Right lobe of liver (tissue), 6 donors: ENCODE measurements around the gene TUBAL3. TPM values are rescaled to one million over a fixed set of nuclear protein-coding genes. Genes with fewer than 3 reads are reported as not detected.

ENCODE experiments used
- ATAC-seq, 4 donors: fragments of 200-7000 bp; cut with Tn5 transposase; one replicate each; pipeline ENCODE4 v1.9.1; 2020; ENCODE audit warnings: mild to moderate bottlenecking in 4 of 4, moderate library complexity in 4 of 4
- DNase-seq, 3 donors: peaks; one replicate each; pipeline ENCODE4 v3.0.0-alpha.2; 2020
- H3K27ac ChIP-seq, 3 donors: fragments of 200-600 bp; one replicate each; pipeline ENCODE4 v1.8.0; 2022
- H3K27me3 ChIP-seq, 2 donors: fragments of 200-600 bp; one replicate each; pipeline ENCODE4 v1.8.0; 2022
- H3K36me3 ChIP-seq, 4 donors: fragments of 200-600 bp; sonication (generic) in 1 of 4; one replicate each; pipeline versions ENCODE4 v1.5.1 to v1.8.0; 2017 to 2022; ENCODE audit warnings: control low read depth in 1 of 4
- H3K4me1 ChIP-seq, 4 donors: fragments of 200-600 bp; sonication (generic) in 1 of 4; one replicate each; pipeline versions ENCODE4 v1.5.1 to v1.8.0; 2017 to 2022; ENCODE audit warnings: control low read depth in 1 of 4
- H3K4me3 ChIP-seq, 3 donors: fragments of 200-600 bp; one replicate each; pipeline ENCODE4 v1.8.0; 2022
- H3K9me3 ChIP-seq, 4 donors: fragments of 200-600 bp; sonication (generic) in 1 of 4; one replicate each; pipeline versions ENCODE4 v1.5.1 to v1.8.0; 2017 to 2022; ENCODE audit warnings: control low read depth in 1 of 4
- POLR2A ChIP-seq: fragments of 450-650 bp; IDR thresholded peaks from one replicate; pipeline ENCODE4 v1.6.1; 2017; ENCODE audit warnings: antibody characterized with exemption, mild to moderate bottlenecking
- WGBS: methylation state at CpG from one replicate; pipeline ENCODE4 v1.1.6; 2018; ENCODE audit warnings: low coverage, low lambda C conversion rate; ENCODE audit not compliant: insufficient coverage; ENCODE audit errors: missing lambda C conversion rate; 5-methylcytosine and 5-hydroxymethylcytosine counted together
- intact Hi-C, 2 donors: fragments of 100-400 bp; cut with DNase I; formaldehyde crosslinking; loops; one replicate each; pipeline versions ENCODE4 v1.11.2 to v1.14.1; 2022
- total RNA-seq, 6 experiments: library from RNA; depleted of rRNA in 2 of 6; stranded (reverse); fragments of >200 nt in 2 of 6; fragmentation: NEBNext Ultra II Directional in 3 of 6; extraction: Animal tissue kit (Norgen Biotek cat#: 25700) in 3 of 6; gene quantifications; one replicate each; pipeline versions ENCODE4 v1.1.0 to v1.2.4, GENCODE V29; 2016 to 2023
- TF ChIP-seq, protein P1 (sequence below), 4 donors: fragments of 200-600 bp in 3 of 4; fragments of 450-650 bp in 1 of 4; IDR thresholded peaks; one replicate each; pipeline versions ENCODE4 v1.5.1 to v1.8.0; 2016 to 2022; ENCODE audit warnings: antibody characterized with exemption in 4 of 4, mild to moderate bottlenecking in 2 of 4
- donor health status: DM: no; HTN: yes; CAD: no.
- donor health status: DM: no; HTN: no; CAD: no.
- donor health status: DM: no; HTN: no; CAD: no.
- donor health status: DM: no; HTN: yes; CAD: no.
- donor health status: DM: no; HTN: yes; CAD: no.

Gene TUBAL3
- total RNA-seq, 6 experiments from 2014 or later, result not detected

DNA sequence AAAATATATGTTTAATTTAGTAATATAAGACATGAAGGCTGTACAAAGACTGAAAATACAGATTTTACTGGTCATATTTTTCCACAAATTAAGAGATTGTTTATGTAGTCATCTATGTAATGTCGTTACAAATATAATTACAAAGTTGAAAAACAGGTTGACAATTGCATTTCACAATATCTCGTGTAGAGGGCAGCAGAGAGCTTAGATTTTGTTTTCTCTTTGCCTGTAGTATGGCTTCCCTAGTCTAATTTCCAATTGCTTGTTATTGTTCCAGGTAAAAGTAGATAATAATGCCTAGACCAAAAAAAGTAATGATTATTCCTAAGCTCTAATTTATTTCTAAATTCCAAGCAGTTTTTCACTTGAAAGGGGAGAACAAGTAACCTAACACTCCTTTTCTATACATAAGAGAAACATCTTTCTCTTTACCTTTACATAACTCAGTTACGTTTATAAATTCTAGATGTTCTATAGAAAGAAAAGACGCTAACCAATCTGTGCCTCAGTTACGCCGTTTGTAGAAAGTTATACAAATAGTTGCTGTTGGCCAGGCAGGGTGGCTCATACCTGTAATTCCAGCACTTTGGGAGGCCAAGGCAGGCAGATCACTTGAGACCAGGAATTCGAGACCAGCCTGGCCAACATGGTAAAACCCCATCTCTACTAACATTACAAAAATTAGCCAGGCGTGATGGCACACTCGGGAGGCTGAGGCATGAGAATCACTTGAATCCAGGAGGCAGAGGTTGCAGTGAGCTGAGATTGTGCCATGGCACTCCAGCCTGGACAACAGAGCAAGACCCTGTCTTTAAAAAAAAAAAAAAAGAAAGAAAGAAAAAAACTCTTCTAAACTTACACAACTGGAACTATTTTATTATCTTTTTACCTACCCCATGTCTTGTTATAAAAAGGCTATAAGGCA is 37.7 kb upstream of the TUBAL3 start:
- H3K27ac ChIP-seq, result no peak overlapping the region
- no peaks in the 10 kb centered on the region for H3K27me3 ChIP-seq
- H3K36me3 ChIP-seq, result no peaks in the 10 kb centered on the region
- DNase-seq (no peak), ATAC-seq (peak; percentile 33 to 42 (median 40))
- 35% methylated on average over 8 of the region's 9 CpGs for WGBS
- H3K4me1 ChIP-seq, result peaks cover 0 to 6% (median 4%) of the 10 kb centered on the region in 4 donors
- intact Hi-C loops, result loop anchor here (5.0 to 10.0 kb wide), 2 partner anchors 180 to 182 kb away; no protein-coding TSS in a partner anchor
- H3K4me3 ChIP-seq, result no peak overlapping the region
- TF ChIP-seq, protein P1, sequence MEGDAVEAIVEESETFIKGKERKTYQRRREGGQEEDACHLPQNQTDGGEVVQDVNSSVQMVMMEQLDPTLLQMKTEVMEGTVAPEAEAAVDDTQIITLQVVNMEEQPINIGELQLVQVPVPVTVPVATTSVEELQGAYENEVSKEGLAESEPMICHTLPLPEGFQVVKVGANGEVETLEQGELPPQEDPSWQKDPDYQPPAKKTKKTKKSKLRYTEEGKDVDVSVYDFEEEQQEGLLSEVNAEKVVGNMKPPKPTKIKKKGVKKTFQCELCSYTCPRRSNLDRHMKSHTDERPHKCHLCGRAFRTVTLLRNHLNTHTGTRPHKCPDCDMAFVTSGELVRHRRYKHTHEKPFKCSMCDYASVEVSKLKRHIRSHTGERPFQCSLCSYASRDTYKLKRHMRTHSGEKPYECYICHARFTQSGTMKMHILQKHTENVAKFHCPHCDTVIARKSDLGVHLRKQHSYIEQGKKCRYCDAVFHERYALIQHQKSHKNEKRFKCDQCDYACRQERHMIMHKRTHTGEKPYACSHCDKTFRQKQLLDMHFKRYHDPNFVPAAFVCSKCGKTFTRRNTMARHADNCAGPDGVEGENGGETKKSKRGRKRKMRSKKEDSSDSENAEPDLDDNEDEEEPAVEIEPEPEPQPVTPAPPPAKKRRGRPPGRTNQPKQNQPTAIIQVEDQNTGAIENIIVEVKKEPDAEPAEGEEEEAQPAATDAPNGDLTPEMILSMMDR (IDR thresholded peaks at IDR 0.05), result peak; percentile 68 to 82 (median 78)
- no peak for TF ChIP-seq POLR2A
- no peaks in the 10 kb centered on the region for H3K9me3 ChIP-seq

- ATAC-seq (peak in 1 of 4 donors; percentile 12), DNase-seq (no peak)
- WGBS, result 73% methylated on average over 3 of the region's 4 CpGs
- no peak overlapping the region for H3K4me3 ChIP-seq
- no peaks in the 10 kb centered on the region for H3K27me3 ChIP-seq
- H3K4me1 ChIP-seq, result peaks cover 0 to 4% (median 4%) of the 10 kb centered on the region in 4 donors
- H3K27ac ChIP-seq, result no peak overlapping the region
- TF ChIP-seq, protein P1 (IDR thresholded peaks at IDR 0.05), result no peak
- TF ChIP-seq POLR2A, result no peak
- intact Hi-C loops, result loop anchor here (5.0 to 10.0 kb wide), 2 partner anchors 181 to 184 kb away; no protein-coding TSS in a partner anchor
- no peaks in the 10 kb centered on the region for H3K36me3 ChIP-seq
- no peaks in the 10 kb centered on the region for H3K9me3 ChIP-seq
Observed at GRCh38 chr10:5441106-5441505, 36.5 kb upstream of the TUBAL3 start.

GRCh38 chr10:5440206-5440605 is 35.6 kb upstream of the TUBAL3 start:
- no peak for DNase-seq
- H3K27me3 ChIP-seq, result no peaks in the 10 kb centered on the region
- H3K9me3 ChIP-seq, result no peaks in the 10 kb centered on the region
- no peak overlapping the region for H3K4me3 ChIP-seq
- ATAC-seq, result no peak
- no peaks in the 10 kb centered on the region for H3K4me1 ChIP-seq
- TF ChIP-seq POLR2A, result no peak
- TF ChIP-seq, protein P1 (IDR thresholded peaks at IDR 0.05), result no peak
- no peaks in the 10 kb centered on the region for H3K36me3 ChIP-seq
- no peak overlapping the region for H3K27ac ChIP-seq
- 92% methylated on average over 2 of the region's 2 CpGs for WGBS
- intact Hi-C loops, result loop anchor here (5.0 to 10.0 kb wide), 2 partner anchors 182 to 185 kb away; no protein-coding TSS in a partner anchor

- Histone ChIP-seq H3K27me3 (no peaks in the 10 kb centered on the region), H3K27ac (no peak overlapping the region), H3K4me1 (peaks cover 0 to 9% (median 0%) of the 10 kb centered on the region in 4 donors), H3K4me3 (no peak overlapping the region), H3K9me3 (no peaks in the 10 kb centered on the region), H3K36me3 (no peaks in the 10 kb centered on the region)
- WGBS, result 77% methylated on average over 3 of the region's 3 CpGs
- intact Hi-C loops, result no loop called here
- DNase-seq (no peak), ATAC-seq (no peak)
- TF ChIP-seq POLR2A, result no peak
- TF ChIP-seq, protein P1 (IDR thresholded peaks at IDR 0.05), result no peak
Observed at GRCh38 chr10:5435328-5435727, 30.7 kb upstream of the TUBAL3 start.
